DMS79 (cell line): ENCODE results near the gene ATRN.

Experiments
- DNase-seq: peaks from one replicate; lab custom pipeline; 2025; lab: John Stamatoyannopoulos, UW

The ATRN gene

DNA sequence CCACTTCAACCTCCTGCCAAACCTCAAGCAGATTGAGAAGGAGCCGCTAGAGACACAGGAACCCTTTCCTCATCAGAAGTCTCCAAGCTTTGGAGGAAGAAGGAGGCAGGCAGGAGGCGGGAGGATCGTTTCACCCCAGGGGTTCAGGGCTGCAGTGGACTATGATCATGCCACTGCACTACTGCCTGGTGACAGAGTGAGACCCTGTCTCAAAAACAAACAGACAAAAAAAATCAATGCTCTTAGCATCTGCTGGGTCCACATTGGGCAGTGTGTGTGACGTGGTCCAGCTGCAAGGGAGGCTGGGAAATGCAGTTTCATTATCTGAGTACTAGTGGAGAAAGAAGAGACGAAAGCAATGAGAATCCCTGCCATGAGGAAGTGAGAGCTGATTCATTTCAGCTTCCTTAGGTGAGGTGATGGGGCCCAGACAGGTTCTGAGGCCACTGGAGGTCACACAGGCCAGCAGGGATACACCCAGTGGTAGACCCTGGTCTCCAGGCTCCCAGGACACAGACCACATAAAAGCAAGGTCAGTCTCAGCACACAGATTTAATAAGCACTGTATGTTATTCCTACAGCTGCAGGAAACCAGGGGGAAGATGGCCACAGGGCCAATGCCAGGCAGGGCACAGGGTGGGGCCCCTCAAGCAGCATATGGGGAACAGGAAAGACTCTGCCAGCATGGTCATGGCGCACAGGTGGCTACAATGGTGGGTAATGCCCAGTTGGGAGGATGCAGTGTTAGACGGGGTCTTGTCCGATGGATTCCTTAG is 188.1 kb downstream of the ATRN start:
- DNase-seq, result no peak

- no peak for DNase-seq
Measured at GRCh38 chr20:3659492-3660261, 188.9 kb downstream of the ATRN start.

GRCh38 chr20:3660262-3661059 is 189.6 kb downstream of the ATRN start:
- no peak for DNase-seq

DNA sequence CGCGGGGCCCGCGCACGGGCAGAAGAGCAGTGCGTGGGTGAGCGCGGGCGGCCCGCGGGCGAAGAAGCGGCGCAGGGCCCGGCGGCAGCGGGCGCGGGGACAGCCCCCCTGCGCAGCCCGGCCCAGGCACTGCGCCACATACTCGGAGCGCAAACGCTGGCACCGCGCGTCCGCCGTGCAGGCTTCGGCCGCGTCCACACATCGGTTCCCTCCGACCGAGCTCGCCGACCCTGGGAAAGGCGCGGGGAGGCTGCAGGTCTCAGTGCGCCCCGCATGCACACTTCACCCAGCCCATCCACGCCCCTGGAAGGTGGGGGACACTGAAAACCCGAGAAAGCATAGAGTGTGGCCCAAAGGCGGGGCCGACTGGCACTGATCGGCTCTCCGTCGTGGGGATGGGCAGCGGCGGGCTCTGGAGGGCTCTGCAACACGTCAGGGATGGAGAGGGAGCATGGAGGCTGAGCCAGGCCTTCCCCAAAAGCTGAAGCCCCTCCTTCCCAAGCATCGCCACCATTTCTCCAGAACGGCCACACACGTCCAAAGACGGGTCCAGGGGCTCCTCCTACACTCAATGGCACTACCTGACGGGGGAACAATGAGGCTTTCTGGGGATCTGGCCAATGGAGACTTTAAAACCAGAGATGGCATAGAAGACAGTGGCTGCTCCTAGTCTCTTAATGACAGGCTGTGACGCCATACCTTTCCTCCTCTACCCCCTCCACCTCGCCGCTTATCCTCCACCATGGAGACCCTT is 190.4 kb downstream of the ATRN start:
- no peak for DNase-seq

DNA sequence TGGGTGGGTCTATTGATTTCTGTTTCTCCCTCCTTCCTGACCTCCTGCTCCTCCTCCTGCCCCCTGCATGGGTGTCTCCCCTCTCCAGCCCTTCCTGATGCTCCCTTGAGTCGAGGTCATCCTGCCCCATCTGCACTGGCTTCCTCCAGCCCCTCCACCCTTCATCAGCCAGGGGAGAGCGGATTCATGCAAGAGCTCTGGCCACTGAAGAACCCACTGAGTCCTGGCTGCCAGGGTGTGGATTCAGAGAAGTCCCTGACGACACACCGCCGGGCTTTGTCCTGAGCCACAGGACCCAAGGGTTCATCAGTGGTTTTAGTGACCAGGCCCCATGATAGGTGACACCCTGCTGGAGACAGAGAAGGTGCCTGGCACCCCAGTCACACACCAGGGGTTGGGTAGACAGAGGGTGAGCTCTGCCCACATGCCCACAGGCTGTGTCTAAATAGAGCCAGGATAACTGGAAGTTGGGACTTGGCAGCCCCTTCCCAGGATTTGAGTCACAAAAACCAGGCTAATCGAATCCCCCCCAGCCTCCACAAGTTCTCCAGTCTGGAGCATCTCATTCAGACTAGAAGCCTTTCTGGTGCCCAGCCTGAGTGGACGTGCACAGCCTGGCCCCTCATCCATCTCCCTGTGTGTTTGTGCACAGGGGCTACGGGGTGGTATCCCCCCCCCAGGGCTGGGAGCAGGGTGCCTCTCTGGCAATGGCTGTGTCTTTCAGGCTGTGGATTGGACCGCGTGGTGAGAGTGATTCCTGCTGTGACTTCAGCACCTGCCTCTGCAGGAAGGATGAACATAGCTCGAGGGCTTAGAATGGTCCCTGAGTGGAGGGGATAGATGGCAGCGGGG is 191.2 kb downstream of the ATRN start:
- DNase-seq, result no peak

DNA sequence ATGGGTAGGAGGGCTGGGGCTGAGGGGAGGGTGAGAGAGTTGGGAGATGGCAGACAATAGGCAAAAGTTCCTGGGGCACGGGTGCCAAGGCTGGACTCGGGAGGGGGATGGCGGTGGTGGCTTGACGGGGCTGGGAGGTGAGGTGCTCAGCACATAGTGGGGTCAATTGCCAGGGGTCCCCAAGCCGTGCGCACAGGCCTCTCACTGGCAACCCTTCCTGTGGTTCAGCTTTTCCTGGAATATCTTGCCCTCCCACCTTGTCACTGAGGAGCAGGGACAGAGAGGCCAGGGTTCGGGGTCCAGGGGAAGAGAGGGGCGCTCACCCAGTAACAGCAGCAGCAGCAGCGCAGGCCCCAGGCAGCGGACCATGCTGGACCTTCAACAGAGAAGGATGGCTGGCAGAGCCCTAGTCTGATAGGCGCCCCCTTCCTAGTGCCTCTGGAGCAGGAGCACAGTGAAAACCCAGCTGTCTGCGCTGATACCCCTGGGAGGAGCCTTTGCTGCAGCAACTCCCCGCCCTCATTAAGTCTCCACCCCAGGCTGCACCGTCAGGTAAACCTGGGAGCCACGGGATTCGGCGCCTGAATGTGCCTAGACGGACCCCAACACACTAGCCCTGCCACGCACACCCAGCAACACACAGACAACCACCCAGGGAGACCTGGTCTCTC is 192.3 kb downstream of the ATRN start, which contains the start of gene GFRA4:
TSS of gene GFRA4 (minus strand) at position 369 of the 671 bp plus-strand sequence. CDS start at position 369, 0 bp downstream.
- DNase-seq, result no peak

DNA sequence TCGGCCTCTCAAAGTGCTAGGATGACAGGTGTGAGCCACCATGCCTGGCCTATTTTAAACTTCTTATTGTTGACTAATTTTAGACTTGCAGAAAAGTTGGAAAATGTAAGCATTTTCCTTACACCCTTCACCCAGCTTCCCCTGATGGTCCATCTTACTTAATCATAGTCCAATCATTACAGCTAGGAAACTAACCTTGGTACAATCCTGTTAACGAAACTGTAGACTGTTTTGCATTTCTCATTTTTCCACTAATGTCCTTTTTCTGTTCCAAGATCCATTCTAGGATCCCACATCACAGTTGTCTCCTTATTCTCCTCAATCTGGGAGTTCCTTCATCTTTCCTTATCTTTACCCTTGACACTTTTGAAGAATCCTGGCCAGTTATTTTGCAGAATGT is 193.0 kb downstream of the ATRN start:
- no peak for DNase-seq

GRCh38 chr20:3667434-3668037 is 196.7 kb downstream of the ATRN start:
- no peak for DNase-seq

DNA sequence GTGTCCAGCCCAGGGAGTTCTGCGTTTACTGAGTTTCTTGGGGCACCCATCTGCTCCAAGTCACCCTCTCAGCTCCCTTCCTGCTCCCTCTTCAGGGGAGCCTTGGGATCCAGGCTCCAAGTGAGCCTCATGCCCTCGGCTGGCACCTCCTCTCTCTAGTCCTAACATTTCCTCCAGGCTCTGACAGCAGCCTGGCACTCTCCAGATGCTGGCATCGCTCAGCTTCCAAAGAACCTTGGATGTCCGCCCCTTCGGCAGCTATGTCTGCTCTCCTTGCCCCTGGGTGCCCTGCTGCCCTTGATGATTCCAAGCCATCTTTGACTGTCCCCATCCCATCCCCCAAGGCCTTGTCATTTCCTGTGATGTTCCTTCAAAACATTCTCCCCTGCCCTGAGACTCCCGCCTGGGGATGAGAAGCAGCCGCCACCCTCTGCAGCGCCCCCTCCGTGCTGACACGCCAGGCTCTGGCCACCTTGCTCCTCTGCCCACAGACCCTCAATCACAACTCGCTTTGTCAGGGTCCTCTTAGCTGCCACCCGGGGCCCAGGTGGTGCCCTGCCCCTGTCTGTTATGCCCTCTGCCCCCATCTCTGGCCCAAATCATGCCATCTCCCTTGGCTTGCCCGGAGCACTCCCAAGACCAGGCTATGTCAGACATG is 199.0 kb downstream of the ATRN start:
- DNase-seq, result no peak

DNA sequence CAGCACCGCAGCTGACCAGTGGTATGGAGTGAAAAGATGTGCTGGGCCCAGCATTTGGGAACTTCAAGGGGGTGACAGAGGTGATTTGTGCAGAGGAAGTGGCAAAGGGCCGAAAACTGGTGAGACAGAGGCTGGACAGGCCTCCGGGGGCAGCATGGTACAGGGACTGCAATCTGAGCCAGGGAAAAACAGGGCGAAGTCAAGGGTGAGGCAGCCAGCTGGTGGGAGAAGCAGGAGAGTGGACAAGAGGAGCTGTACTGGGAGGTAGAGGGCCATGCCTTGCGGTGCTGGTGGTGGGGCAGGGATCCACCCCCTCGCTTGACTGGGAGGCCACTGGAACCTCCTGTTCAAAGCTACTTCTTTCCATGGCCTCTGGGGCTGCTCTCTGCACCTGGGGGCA is 199.7 kb downstream of the ATRN start:
- DNase-seq, result peak; percentile 41

- DNase-seq, result no peak
Measured at GRCh38 chr20:3670945-3671344, 200.1 kb downstream of the ATRN start.

DNA sequence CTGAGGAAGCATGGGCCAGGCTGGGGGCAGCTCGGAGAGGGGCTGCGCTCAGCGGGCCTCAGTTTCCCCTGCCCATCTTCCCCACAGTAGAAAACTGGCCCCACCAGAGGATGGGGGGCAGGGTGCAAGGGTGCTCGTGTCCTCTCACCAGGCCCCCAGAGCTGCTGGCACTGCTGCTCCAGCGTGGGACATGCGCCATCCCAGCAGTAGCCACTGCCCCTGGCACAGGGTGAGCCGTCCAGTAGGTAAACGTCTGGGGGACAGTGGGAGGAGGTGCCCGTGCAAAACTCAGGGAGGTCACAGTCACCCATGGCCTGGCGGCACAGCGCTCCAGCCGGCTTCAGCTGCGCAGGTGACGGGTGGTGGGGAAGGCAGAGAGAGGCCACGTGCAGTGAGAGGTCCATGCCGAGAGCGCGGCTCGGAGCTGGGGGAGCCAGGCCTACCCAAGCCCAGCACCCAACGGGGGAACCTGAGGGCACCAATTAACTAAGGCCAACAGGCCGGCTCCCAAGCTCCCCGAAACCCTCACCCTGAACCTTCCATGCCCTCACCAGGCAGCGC is 201.2 kb downstream of the ATRN start:
- no peak for DNase-seq

- DNase-seq, result no peak
Measured at GRCh38 chr20:3672547-3673171, 201.8 kb downstream of the ATRN start.

DNA sequence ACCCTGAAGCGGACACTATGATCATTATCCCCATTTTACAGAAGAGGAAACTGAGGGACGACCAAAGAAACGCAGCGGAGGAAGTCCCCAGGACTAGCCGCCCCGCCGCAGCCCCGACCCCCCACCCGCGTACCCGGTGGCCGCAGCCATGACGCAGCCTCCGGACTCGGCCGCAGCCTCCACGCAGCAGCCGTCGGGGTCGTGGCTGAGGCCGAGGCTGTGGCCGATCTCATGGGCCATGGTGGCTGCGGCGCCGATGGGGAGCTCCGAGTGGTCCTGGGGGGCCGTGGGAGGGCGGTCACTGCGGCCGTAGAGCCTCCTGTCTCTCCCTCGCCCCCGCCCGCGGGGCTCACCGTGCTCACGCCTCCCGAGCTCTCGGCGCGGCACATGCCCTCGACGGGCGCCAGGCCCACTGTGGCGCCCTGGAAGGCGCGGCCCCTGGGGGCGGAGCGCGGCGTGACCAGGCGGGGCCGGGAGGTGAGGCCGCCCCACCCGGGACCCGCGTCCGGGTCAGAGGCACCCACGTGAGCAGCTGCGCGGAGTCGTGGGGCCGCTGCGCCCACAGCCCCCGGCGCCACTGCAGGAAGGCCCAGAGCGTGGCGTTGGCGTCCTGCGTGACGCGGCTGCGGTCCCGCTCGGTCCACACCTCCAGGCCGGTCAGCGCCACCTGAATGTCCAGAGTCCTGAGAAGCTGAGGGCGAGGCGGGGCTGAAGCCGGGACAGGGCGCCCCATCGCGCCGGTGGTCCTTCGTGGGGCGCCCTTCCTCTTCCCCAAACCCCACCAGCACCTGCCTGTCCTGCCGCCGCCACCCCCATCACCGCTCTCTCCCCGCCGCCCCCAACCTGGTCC is 202.6 kb downstream of the ATRN start:
- no peak for DNase-seq

DNA sequence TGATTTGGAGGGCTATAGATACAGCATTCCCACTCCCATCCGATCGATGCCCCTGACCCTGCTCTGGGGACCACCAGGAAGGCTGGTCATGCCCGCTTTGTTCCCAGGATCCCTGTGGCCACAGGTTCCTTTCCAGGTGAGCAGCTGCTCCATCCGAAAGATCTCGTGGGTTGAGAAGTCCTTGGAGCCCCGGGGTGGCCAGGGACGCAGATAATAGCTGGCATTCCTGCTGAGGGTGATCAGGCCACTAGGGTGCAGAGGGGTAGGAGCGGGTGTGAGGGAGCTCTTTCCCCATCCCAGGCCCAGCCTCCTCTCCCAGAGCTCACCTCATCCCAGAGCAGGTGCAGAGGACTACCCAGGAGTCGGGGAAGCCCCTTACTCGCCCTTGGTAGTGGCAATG is 203.6 kb downstream of the ATRN start:
- no peak for DNase-seq

GRCh38 chr20:3674995-3675900 is 204.4 kb downstream of the ATRN start:
- DNase-seq, result no peak
